HG03175 (cell line): ENCODE data around the gene ZNF384.

ENCODE experiments used
- ATAC-seq: cut with Tn5 transposase; IDR thresholded peaks from one replicate; pipeline ENCODE4 v1.9.1; 2021; ENCODE audit warnings: mild to moderate bottlenecking, moderate library complexity; ENCODE audit not compliant: unreplicated experiment

Gene ZNF384

GRCh38 chr12:6662906-6663742, 26.1 kb downstream of the ZNF384 start, which contains the start of gene ING4:
TSS of gene ING4 (minus strand) at chr12:6663119. CDS start at chr12:6663101, 18 bp downstream.
- ATAC-seq = peak; percentile 98

DNA sequence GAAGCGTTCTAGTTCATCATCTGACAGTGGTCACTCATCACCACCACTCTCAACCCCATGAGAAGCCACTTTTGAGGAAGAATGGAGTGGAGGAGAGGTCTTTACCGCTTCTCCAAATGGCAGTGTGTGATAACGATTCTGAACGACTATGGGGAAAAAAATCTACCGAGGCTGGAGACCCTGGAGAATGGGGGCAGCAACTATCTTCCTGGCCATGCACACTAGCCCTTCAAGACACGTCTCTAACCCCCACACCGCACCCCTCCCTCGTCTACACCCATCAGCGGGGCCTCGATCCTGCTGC, 26.6 kb downstream of the ZNF384 start:
- peak; percentile 22 for ATAC-seq

- no peak for ATAC-seq
Measured at GRCh38 chr12:6653987-6654386, 35.2 kb downstream of the ZNF384 start.

DNA sequence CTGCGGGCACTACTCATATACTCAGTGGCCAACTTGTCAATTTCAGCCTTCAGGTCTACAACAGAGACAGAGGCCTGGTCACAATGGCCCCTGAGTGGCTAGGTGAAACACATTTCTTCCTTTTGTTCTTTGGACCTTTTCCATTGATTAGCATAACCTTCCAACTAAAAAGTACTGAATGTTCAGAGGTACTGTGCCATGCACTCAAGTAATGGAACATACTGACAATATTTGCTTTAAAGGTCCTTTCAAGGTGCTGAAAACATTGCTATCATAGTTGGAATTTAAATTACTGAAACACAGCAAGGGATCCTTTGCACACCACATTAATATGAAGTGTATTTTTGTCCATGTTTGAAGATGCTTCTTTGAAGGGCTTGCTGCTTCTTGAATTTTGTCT, 35.8 kb downstream of the ZNF384 start:
- ATAC-seq = no peak

DNA sequence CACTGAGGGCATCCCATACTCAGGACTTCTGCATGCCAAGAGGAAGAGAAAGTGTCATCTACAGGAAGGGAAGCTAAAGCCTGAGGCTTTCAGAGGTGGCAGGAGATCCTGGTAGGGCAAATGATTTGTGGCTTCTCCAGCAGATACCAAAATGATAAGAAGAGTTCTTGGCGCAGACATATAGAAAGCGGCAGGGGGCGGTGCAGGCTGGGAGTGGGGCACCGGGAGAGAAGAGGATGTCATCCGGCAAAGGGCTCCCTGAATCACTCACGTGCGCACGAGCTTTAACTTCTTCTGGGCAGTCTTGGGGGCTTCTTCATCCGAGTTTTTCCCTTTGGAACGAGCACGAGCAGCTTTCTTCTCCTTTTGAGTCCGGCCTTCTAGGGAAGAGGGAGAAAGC, 36.8 kb downstream of the ZNF384 start:
- ATAC-seq = no peak

DNA sequence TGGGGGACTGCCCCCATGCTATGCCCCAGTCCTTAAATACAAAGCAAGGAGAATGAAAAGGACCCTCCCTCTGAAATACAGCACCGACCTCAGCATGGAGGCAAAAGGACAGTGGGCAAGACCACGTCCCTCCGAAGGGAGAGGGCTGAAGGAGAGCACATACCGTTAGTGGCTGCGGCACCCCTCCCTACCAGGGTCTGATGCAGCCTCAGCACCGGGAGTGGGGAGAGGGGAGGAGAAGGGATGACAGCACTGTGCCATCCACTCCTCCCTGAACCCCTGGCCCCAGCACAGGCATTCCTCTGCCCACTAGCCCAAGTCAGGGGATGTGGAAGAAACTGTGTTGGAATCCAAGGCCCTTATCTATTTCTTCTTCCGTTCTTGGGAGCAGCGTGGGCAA, 38.3 kb downstream of the ZNF384 start:
- ATAC-seq = no peak

DNA sequence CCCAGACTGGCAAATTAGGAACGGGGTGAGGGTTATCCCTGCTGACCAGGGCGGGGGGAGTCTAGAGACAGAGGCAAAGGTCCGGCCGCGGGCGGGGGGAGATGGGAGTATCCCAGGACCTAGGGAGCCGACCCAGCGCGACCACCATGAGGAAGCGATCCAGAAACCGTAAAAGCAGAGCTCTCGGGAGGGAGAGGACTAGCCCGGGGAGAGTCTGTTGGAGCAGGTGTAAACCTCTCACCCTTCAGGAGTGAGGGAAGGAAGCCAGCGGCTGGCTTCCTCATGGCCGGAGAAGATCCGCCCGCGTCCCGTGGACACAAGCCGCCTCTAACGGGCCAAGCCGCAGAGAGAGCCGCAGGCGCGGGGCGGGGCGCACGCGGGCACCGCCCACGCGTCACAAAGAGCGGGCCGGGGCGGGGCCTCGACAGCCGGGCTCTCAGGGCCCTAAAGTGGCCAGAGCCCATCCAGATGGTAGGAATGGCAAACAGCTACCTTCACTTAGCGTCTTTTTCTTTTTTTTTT, 42.0 kb downstream of the ZNF384 start, which contains the start of gene ACRBP:
TSS of gene ACRBP (minus strand) at position 350 of the 522 bp plus-strand sequence. CDS start at position 284, 66 bp downstream.
- no peak for ATAC-seq

- ATAC-seq = no peak
Measured at GRCh38 chr12:6646276-6647082, 42.7 kb downstream of the ZNF384 start.

GRCh38 chr12:6644903-6645302, 44.3 kb downstream of the ZNF384 start:
- no peak for ATAC-seq

DNA sequence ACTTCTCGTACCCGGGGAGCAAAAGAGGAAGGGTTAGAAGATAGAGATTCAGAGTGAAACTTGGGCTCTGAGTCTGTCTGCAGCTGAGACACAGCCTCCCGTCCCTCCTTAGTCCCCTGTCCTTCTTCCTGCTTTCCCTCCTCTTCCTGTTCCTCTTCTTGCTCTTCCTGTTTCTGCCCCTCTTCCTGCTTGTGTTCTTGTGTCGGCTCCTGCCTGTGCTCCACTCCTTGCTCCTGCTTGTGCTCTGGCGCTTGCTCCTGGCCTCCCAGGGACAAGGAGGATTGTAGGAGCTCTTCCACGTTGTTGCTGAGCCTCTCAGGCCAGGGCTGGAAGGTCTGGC, 44.9 kb downstream of the ZNF384 start:
- no peak for ATAC-seq

DNA sequence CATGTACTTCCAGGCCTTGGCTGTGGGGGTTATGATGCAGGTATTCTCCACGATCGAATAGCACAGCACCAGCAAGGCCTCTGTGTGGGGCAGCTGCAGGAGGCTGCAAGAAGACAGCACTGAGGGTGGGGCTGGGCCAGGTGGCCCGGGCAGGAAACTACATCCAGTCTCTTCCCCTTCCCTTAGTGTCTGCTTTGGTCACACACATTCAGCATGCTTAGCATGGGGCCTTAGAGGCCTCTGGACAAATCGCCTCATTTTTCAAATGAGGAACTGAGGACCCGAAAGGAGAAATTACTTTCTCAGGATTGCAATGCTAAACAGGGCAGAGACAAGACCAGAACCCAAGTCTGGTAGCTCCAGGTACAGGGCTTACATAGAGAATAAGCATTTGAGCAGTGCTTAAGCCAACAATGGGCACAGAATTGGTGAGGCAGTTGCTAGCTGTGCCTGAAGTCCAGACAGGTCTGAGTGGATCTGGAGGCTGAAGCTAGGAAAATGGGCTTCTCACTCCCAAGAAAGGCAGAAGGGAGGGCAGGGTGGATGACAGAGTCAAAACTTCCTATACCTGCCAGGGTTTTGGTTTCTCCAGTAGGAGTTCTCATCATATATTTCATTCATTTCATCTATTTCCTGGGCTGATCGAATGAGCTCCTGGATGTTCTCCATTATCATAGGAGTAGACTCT, 45.5 kb downstream of the ZNF384 start:
- no peak for ATAC-seq

- ATAC-seq = no peak
Measured at GRCh38 chr12:6641131-6641530, 48.0 kb downstream of the ZNF384 start.

DNA sequence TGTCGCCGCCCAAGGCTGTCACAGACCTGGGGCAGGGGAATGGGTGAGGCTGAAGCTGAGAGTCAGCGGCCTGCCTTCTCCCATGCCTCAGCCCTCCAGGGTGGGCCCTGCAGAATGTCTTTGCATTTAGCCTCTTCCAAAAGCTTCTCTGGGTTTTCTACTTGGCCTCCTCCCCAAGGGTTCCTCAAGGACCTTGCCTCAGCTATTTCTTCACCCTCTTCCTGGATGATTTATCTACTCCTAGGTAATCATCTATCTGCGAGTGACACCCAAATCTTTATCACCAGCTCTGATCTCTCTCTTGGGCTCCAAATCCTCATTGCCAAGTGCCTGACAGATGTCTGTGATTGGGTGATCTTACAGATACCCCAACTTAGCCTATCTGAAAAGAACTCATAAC, 48.7 kb downstream of the ZNF384 start:
- ATAC-seq = no peak

DNA sequence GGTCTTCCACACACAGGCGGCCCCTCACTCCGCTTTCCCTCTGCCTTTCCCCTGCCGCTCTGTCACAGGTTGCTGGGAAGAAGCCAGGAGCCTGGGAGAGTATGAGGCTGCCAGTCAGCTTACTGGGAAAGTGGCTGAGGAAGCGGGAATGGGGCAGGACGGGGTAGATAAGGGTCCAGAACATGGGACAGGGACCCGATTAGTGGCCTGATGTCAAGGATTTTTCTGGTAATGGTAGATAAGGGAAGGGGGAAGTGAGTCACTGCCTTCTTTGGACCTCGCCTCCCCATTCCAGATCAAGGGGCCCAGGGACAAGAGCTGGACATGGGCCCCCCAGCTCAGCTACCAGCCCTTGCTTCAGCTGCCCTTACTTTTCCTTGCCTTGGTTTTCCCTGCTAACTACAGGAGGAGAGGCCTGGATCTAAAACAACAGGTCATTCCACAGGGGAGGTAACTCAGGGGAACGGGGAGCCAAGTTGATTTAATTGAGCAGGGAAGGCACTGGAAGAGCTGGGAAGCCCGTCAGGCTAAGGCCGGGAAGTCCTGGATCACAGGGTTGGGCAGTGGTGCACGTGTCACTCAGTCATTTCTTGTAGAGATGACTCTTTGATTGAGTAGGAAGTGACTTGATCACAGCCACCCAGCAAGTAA, 49.9 kb downstream of the ZNF384 start:
- ATAC-seq = no peak

DNA sequence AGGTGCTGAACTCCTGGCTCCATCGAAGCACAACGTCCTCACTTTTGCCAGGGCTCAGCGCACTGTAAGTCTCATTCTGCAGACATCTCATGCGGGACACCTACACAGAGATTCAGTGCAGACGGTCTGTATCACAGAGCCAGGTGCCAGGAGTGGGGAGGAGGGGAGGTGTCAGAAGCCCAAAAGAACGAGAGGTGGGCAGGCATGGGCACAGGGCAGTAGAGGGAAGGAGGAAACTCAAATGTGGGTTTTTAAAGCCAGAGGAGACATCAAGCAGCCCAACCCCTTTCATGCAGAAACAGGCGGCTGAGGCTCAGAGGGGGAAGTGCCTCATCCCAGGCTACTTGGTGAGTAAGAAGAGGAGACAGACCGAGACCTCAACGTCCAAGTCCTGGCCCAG, 50.9 kb downstream of the ZNF384 start:
- no peak for ATAC-seq

DNA sequence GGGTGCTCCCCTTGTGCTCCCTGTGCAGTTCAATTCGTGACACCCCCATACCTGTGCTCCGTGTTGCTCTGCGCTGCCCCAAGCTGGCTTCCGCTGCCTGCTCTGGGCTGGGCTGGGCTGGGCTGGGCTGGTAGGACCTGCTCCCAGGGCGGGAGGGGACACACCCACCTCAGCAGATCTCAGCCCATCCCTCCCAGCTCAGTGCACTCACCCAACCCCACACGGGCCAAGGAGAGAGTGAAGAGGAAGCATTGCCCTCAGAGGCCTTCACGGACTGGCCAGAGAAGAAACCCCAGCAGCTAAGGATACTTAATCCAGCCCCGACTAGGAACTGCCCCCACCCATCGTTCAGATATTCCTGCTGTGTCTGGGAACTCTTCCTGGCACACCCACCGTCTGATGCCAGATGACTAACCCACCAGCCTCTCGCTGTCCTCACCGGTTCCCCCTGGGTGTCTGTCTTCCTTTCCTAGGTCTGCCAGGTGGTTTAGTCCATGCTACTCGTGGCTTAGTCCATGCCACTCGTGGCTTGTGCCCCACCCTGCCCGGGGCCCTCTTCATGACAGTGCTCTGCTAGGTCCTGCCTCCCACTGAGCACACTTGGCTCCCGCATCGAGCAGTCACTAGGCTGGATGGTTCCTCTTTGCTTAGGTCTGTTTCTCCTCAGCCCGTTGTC, 53.2 kb downstream of the ZNF384 start, which contains the start of gene LPAR5:
TSS of gene LPAR5 (minus strand) at position 104 of the 676 bp plus-strand sequence. CDS start 14,711 bp downstream, outside the sequence.
- peak; percentile 43 for ATAC-seq

- peak; percentile 43 for ATAC-seq
Measured at GRCh38 chr12:6635375-6635855, 53.8 kb downstream of the ZNF384 start.

- ATAC-seq = peak; percentile 51
Measured at GRCh38 chr12:6632026-6632983, 56.9 kb downstream of the ZNF384 start.

- ATAC-seq = no peak
Measured at GRCh38 chr12:6631549-6631961, 57.6 kb downstream of the ZNF384 start.
